LNCAP (cell line): ENCODE results near the gene SHISA6.

Source experiments
- CTCF ChIP-seq: fragments of 450-650 bp; IDR thresholded peaks from 2 replicates; pipeline ENCODE4 v1.5.1; 2017; ENCODE audit warnings: mild to moderate bottlenecking

SHISA6 gene

GRCh38 chr17:11555530-11555929, 314.5 kb downstream of the SHISA6 start:
- TF ChIP-seq CTCF, result no peak

GRCh38 chr17:11557727-11558452, 316.9 kb downstream of the SHISA6 start:
- no peak for TF ChIP-seq CTCF

- no peak for TF ChIP-seq CTCF
These were observed 317.7 kb downstream of the SHISA6 start for GRCh38 chr17:11558681-11559234.

GRCh38 chr17:11559601-11560000, 318.6 kb downstream of the SHISA6 start:
- TF ChIP-seq CTCF, result no peak

- no peak for TF ChIP-seq CTCF
These were observed 320.3 kb downstream of the SHISA6 start for GRCh38 chr17:11561281-11561680.

- no peak for TF ChIP-seq CTCF
These were observed 320.7 kb downstream of the SHISA6 start for GRCh38 chr17:11561702-11562101.

GRCh38 chr17:11564589-11565380, 323.8 kb downstream of the SHISA6 start:
- TF ChIP-seq CTCF, result no peak
